GM19455 (cell line): ENCODE data around the gene IFNA2.
"Not testable (repeated sequence)": the region's sequence is repeated elsewhere in the genome, so short reads cannot be mapped to it uniquely, and the experiment has no call there.

Experiments
- ATAC-seq: cut with Tn5 transposase; IDR thresholded peaks from one replicate; pipeline ENCODE4 v1.9.1; 2021; ENCODE audit not compliant: unreplicated experiment

Gene IFNA2

DNA sequence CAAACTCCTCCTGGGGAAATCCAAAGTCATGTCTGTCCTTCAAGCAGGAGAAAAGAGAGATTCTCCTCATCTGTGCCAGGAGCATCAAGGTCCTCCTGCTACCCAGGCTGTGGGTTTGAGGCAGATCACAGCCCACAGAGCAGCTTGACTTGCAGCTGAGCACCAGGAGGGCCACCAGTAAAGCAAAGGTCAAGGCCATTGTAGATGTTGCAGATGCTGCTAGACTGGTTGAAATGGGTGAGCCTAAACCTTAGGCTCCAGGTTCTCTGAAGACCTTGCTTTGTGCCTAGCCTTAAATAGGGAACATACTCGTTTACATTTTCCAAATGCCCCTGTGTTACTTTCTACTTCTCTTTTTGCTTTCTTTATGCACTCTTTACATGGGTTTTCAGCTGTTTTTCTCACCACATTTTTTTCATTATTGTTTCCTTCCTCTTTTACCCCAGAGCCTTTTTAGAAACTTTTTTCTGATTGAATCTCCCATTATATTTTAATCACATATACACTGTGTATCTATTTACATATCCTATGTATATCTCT lies at the start of gene IFNA2:
Gene IFNA2 (minus strand): TSS at position 268 of the 540 bp plus-strand sequence. CDS start 69 bp downstream, at position 199.
- ATAC-seq, result no peak

DNA sequence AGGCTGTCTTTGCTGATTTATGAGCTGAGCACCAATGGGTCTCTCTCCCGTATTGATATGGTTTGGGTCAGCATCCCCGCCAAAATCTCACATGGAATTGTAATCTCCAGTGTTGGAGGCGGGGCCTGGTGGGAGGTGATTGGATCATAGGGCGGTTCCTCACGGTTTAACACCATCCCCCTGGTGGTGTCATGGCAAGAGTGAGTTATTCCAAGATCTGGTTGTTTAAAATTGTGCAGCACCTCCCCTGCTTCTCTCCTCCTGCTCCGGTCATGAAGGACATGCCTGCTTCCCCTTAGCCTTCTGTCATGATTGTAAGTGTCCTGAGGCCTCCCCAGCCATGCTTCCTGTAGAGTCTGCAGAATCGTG lies 49.8 kb upstream of the IFNA2 start:
- not testable (repeated sequence) for ATAC-seq

DNA sequence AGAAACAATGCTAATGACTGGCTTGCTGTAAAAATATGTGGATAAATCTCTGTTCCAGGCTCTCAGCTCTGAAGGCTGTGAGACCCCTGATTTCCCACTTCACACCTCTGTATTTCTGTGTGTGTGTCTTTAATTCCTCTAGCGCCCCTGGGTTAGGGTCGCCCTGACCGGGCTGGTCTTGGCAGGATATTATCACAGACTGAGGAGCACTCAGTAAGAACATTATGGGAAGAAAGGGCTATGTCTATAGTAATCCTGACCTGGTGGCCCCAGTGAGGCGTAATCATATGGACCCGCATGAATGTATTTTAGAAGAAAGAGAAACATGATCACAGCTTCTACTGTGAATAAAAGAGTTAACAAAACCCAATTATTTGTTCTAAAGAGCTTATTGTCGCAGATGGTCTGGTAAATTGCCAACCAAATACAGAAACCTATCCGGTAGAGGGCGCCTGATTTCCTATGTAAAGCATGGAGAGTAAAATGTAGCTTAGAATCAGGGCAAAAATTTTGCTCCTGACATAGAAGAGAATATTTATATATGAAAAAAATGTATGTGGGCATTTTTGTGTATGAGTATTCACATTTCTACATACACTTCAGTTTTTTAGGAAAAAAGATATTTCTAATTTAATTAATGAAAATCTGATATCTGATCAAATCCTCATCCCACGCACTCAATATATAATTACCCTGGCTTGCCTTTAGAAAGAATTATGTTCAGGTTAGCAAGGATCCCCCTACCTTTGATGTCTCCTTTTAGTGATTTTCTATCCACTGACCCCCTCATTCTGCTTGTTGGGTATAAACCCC lies 49.2 kb upstream of the IFNA2 start:
- ATAC-seq, result no peak

DNA sequence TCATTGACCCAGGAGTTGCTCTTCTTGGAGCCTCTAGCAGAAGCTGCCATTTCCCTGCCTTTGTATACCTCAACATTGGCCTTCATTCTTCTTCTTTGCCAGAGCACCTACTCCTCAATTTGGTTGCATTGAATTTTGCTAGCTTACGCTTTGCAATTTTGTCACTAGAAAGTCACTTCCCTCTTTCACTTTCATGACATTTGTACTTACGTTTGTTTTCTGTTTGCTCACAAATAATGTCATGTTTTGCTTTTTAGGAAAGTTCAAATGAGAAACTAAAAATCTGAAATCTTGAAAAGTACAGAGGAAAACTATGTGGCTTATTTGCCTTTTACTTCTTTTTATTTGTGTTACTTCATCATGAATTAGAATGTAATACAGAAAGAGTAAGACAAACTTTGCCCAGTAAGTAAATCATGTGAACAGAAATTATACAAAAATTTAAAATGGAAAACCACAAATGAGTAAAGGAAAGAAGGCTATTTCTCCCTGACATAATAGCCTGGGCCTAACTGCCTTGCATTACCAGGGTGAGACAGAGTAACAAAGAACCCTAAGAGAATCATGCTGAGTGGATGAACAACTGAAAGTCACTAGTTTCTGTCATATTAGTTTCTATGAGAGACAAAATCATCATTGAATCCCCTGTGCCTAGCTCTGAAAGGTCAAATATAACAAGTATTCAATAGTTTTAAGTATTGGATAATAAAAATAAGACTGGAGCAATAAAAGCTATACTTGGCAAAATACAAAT lies 47.7 kb upstream of the IFNA2 start:
- peak; percentile 46 for ATAC-seq

DNA sequence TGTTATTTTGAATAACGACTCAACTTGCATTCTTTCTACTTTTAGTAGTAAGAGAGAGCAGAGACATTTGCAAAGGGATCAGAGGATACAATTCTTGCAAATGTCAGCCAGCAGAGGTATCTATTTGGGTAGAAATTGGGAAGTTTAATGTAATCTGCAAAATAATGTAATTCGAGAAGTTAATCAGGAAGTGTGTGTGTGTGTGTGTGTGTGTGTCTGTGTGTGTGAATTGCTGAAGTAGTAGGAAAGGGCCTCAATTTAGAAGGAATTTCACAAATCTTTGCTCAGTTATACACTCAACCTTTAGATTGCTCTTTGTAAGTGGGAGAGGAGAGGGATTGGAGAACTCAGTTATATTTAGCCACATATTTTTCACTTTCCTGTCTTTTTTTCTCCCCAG lies 44.0 kb upstream of the IFNA2 start:
- ATAC-seq, result no peak

DNA sequence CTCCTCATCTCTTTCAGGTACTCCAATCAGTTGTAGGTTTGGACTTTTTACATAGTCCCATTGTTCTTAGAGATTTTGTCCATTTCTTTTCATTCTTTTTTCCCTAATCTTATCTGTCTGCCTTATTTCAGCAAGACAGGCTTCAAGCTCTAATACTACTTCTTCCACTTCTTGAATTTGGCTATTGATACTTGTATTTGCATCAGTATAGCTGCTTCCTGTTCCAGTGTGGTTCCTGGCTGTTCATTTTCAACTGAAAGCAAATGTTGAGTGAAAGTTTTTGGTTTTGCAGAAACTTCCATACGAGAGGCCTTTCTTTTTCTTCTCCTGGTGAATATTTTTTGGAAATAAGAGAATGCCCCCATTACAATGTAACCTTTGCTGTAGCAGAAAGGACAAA lies 43.0 kb upstream of the IFNA2 start:
- no peak for ATAC-seq

DNA sequence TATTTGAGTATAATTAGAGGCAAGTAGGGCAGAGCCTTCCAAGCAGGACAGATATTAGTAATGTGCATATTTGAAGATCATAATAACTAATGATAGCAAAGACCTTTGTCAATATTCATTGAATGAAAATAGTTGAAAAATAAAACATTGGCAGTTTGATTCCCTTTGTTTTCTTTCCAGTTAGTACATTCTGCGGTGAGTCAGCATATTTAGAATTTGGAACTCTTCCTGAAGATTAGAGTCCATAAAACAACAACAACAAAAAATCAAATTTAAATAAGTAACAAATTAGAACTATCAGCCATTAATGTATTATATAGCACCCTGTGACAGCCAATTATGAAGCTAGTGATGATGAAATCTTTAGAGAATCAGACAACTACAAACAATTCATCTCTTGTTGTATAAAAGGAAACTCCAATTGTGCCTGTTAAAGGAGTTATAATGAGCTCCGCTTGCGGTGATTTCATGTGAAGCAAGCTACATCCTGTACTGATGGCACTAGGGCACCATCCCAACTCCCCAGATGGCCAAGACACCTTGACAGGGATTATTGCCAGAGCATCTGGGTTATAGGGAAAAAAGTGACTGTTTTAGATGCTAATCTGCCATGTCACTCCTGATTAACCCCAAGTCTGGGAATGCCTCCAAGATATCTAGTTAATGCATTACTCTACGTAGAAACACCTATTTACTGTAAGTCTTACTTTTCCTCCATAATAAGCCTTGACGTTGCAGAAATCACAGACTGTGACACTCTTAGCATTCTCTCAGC lies 30.5 kb upstream of the IFNA2 start:
- no peak for ATAC-seq

DNA sequence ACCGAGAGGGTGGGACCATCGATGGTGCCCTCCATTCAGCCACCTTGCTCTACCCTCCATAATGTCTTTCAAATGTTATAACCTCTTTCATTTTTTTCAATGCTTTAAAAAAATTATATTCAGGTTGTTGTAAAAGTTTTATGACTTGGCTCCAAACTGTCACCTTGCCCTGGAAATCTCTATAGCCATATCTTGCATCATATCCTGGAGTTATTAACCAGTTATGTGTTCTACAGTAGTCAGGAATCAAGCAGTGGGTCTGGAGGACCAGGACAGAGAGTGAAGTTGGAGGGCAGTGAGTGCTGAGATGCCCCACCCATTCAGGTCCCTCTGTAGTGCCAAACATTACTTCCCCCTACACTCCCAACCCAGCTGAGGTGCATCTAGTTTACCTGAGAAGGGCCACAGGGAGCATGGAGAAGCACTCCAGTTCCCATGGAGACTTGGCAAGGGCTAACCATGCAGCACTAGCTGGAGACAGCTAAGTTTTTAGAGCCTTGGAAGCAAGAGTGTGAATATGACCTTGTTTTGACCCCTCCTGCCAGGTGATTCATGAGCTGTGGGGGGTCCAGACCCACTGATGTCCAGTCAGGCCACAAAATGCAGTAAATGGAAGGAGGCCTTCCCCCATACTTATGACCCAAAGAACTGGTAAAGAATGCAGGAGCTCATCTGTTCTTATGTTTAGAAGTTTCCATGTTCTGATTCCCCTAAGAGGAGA lies 29.2 kb upstream of the IFNA2 start:
- ATAC-seq, result no peak

DNA sequence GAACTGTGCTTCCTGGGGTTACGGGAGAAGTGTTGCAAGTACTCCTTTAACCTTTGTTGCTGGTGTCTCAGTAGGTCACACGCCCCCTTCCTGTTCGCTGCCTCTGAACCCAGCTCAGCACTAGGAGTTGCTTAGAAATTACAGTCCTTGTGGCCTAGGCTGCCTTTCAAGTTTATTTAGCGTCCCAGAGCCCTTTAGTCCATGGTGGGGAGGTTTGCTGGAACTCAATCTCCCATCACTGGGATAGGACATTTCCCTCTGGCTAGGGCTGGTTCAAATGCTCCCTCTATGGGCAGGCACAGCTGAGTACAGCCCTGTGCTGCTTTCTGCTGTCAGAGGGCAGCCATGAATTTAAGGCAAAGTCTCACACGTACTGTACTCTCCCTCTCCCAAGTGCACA lies 28.4 kb upstream of the IFNA2 start:
- no peak for ATAC-seq

DNA sequence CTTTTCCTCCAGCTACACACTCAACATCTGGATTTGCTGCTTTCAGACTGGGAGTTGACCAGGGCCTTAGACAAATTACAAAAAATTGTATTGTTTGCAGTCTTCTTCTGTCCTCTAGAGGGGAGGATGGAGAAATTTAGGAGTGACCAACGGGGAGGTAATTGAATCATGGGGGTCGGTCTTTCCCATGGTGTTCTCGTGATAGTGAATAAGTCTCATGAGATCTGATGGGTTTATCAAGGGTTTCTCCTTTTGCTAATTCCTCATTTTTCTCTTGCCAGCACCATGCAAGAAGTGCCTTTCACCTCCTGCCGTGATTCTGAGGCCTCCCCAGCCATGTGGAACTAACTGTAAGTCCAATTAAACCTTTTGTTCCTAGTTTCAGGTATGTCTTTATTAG lies 28.0 kb upstream of the IFNA2 start:
- ATAC-seq, result no peak

DNA sequence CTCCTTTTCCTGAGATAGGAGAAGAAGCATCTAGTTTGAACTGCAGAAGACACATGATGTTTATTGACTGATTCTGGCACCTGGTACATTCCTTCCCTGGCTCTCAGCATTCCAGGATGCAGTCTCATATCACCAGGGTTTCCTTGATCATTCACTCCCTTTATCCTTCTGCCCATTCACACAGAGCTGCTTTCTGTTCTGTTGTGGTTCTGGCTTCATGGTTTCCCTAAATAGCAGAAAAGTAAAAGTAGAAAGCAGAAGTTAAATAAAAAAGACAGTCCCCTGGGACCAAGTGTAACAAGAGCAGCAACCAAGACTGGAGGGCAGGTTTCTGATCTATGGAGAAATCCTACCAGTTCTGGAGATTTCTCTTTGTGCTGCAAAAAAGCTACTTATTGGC lies 26.9 kb upstream of the IFNA2 start:
- no peak for ATAC-seq

DNA sequence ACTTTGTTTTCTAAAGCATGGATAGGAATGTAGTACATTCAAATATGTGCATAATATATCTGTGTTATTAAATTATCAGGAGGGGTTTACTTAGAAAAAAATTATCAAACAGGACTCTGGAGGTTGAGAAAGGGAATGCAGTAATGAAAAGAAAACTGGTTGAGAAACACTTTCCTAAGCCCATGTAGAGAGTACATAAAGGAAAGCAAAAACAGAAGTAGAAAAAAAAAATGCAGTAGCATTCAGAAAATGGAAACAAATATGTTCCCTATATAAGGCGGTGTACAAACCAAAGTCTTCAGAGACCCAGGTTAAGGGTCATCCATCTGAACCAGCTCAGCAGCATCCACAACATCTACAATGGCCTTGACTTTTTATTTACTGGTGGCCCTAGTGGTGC lies 23.6 kb upstream of the IFNA2 start, which contains the start of gene IFNA8:
Gene IFNA8 (plus strand): TSS at position 301 of the 400 bp plus-strand sequence. CDS start 60 bp downstream, at position 361.
- no peak for ATAC-seq

DNA sequence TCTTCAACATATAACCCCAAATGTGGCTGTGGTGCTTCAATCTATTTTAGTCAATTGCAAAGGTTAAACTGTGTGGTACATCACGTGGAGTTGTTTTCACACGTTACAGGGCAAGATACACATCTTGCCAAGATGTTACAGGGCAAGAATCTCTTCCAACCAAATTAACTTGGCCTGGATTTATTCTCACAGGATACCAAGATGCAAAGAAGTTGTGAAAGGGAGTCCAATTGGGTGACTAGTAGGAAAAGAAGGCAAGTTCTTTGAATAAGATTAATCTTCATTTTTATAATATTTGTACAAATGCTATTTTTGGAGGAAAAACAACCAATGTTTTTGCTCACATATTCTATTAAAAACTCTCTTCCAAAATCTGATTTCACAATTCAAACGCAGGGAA lies 18.9 kb upstream of the IFNA2 start:
- no peak for ATAC-seq

DNA sequence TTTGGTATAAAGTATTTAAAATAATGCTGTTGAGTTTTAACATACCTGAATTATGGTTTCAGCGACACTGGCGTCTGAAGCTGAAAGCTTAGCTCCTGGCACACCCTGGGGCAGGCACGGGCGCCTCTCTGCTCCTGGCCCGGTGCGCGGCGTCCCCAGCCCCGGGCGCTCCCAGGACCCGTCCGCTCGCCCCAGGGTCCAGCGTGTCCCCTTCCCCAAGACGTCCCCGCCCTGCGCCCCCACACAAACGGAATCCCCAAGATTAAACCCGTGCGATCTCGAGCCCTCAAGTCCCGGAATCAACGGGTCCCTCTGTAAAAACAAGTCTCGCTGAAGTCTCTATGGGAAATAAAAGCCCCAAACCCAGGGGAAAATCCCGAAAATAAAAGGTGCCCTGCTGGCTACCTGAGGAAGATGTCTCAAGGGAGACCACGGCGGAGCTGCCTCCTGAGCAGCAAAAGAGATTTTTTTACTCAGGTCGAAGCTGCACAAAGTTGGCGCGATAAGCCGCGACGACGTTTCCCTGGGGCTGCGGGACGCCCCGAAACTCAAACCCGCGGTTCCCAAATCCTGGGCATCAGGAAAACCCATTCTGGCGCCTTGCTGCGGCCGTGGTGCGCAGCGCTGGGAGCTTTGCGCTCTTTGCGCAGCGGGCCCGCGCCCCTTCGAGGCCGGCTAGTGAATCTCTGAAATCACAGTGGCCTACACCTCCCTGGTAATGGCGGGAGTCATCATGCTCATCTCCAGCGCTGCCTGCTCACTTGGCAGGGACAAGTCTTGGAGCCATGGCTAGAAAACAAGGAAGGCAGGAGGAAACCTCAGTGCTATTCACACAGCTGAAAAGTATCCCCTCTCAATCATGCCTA lies 17.4 kb upstream of the IFNA2 start:
- ATAC-seq, result no peak

DNA sequence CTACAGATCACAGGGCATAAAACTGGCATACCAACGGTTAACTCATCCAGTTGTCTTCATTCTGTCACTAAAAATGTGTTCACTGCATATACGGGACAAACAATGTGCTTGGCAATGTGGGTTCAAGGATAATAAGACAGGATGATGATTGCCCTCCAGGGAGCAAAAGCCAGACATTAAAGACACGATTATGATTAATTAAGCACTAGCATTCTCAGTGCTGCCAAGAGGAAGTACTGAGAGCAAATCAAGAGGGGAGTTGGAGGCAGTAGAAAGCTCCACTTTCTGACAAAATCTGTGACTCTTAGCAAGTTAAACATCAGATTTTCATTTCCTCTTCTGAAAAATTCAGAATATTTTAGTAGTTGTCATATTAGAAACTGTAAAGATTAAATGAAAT lies 14.8 kb upstream of the IFNA2 start:
- ATAC-seq, result no peak

DNA sequence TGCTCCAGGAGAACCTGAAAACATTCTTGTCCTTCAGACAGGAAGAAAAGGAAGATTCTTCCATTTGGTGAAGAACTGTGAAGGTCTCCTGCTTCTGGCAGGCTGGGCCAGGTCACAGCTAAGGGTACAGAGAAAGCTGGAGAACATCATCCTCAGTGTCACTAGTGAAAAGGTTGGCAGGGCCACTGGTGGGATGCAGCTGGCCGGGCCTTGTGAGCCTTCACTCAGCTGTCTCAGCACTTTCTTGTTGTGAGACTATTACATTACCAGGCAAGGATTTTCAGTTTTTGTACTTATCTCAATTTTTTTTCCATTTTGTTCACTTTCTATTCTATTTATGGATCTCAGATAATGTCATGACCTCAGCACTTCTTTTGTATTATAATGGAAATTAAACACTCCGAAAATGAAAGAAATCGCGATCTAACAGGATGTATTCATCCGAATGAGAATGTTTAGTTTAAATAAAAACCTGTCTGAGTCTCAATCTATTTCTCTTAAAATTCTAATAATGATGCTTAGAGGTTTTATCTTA lies 13.8 kb upstream of the IFNA2 start:
- no peak for ATAC-seq

DNA sequence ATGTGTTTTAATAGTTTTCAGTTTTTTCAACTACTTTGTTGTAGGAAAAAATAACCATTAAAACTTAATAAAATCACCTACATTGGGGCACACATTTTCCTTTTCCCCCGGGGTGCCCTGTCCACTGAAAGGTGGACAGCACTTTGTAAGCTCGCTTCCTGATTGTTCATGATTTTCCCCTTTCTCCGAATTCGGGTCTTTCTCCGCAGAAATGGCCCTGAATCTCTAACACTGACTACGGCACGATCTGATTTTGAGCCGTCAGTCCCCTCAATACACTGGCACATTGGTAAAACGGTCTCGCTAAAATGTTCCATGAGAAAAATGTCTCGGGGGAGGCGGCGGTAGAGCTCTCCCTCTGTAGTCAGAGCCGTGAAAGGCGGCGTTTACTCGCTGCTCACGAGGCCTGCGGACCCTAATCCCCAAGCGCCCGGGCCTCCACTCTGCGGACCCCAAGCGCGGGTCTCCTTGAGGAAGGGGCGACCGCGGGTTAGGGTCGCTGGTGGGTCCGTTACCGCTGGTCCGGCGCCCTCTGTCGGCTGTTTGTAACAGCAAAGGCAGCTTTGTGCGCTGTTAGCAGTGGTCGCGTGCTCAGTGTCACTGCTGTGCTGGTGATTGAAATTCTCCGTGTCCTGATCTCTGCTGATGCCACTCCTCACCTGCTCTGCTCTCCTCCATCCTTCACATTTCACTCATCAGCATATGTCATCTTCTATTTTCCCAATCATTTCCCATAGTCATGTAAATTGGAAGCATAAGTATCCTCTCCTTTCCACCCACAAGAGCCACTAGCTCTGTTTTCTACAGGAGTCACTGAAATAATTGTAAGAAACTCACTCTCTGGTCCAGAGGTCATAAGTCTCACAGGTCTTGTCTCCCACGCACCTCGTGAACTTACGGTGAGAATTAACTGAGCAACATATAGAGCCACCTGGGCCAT lies 10.8 kb upstream of the IFNA2 start:
- peak; percentile 80 for ATAC-seq

DNA sequence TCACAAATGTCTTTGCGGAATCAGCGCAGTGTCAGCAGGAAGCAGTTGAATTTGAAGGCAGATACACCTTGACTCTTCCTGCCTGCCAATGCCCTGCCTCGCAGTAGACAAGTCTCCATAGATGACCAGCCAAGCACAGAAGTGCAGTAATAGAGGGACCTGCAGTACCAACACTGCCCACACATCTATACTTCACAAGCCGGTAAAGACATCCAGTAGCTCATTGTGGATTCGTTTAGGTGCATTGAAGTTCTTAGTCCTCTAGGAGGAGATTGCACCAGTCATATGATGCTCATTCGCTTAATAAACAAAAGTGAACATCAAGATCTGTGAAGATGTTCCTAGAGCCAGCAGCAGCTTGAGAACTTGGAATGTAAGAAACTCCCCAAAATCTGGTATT lies 7.1 kb upstream of the IFNA2 start:
- ATAC-seq, result no peak
